ENCODE data around the gene PRX. TPM values are rescaled to one million over a fixed set of nuclear protein-coding genes. Genes with fewer than 3 reads are reported as not detected.

PRX gene
- total RNA-seq, 3 donors from 2014 or later = 1.1 to 6.8 (median 1.7) TPM

GRCh38 chr19:40396886-40397567 is 16.2 kb downstream of the PRX start:
- intact Hi-C loops (cut with DNase I, micrococcal nuclease) = no loop called here
- DNase-seq (no peak), ATAC-seq (no peak)
- Histone ChIP-seq H3K4me1 (ENCODE audit: low read depth) (no peaks in the 10 kb centered on the region), H3K4me3 (no peak overlapping the region), H3K9me3 (no peaks in the 10 kb centered on the region), H3K36me3 (ENCODE audit: low read depth) (no peaks in the 10 kb centered on the region)
- TF ChIP-seq CTCF (IDR thresholded peaks at IDR 0.05) = no peak

GRCh38 chr19:40395956-40396355 is 17.2 kb downstream of the PRX start:
- intact Hi-C loops (cut with DNase I, micrococcal nuclease) = no loop called here
- H3K9me3 ChIP-seq = no peaks in the 10 kb centered on the region
- ATAC-seq (no peak), DNase-seq (no peak)
- H3K36me3 ChIP-seq (ENCODE audit: low read depth) = no peaks in the 10 kb centered on the region
- H3K4me1 ChIP-seq (ENCODE audit: low read depth) = no peaks in the 10 kb centered on the region
- no peak overlapping the region for H3K4me3 ChIP-seq
- no peak for TF ChIP-seq CTCF (IDR thresholded peaks at IDR 0.05)

GRCh38 chr19:40394816-40395210 is 18.4 kb downstream of the PRX start:
- no peaks in the 10 kb centered on the region for H3K9me3 ChIP-seq
- no peak overlapping the region for H3K4me3 ChIP-seq
- DNase-seq (no peak), ATAC-seq (no peak)
- no peaks in the 10 kb centered on the region for H3K4me1 ChIP-seq (ENCODE audit: low read depth)
- intact Hi-C loops (cut with DNase I, micrococcal nuclease) = no loop called here
- TF ChIP-seq CTCF (IDR thresholded peaks at IDR 0.05) = no peak
- H3K36me3 ChIP-seq (ENCODE audit: low read depth) = no peaks in the 10 kb centered on the region

GRCh38 chr19:40393894-40394815 is 19.0 kb downstream of the PRX start:
- Histone ChIP-seq H3K4me3 (no peak overlapping the region), H3K4me1 (ENCODE audit: low read depth) (no peaks in the 10 kb centered on the region), H3K9me3 (no peaks in the 10 kb centered on the region), H3K36me3 (ENCODE audit: low read depth) (no peaks in the 10 kb centered on the region)
- intact Hi-C loops (cut with DNase I, micrococcal nuclease) = no loop called here
- TF ChIP-seq CTCF (IDR thresholded peaks at IDR 0.05) = no peak
- ATAC-seq (no peak), DNase-seq (no peak)

- intact Hi-C loops (cut with DNase I, micrococcal nuclease) = no loop called here
- TF ChIP-seq CTCF (IDR thresholded peaks at IDR 0.05) = no peak
- no peaks in the 10 kb centered on the region for H3K9me3 ChIP-seq
- no peak overlapping the region for H3K4me3 ChIP-seq
- peak in 2 of 3 donors; percentile 48 to 52 for DNase-seq
- no peaks in the 10 kb centered on the region for H3K4me1 ChIP-seq (ENCODE audit: low read depth)
- no peaks in the 10 kb centered on the region for H3K36me3 ChIP-seq (ENCODE audit: low read depth)
- ATAC-seq = peak; percentile 84
Observed at GRCh38 chr19:40392894-40393517, 20.2 kb downstream of the PRX start.

Data from mucosa of descending colon (tissue), 3 donors.